NCI-H146 treated with DMSO at 0.1 percent for 48 hours (cell line): ENCODE measurements around the gene CALN1.
"Not testable (repeated sequence)": the region's sequence is repeated elsewhere in the genome, so short reads cannot be mapped to it uniquely, and the experiment has no call there.

ENCODE experiments used
- DNase-seq: peaks from one replicate; lab custom pipeline; 2025; ENCODE audit not compliant: unreplicated experiment; lab: John Stamatoyannopoulos, UW

Gene CALN1

DNA sequence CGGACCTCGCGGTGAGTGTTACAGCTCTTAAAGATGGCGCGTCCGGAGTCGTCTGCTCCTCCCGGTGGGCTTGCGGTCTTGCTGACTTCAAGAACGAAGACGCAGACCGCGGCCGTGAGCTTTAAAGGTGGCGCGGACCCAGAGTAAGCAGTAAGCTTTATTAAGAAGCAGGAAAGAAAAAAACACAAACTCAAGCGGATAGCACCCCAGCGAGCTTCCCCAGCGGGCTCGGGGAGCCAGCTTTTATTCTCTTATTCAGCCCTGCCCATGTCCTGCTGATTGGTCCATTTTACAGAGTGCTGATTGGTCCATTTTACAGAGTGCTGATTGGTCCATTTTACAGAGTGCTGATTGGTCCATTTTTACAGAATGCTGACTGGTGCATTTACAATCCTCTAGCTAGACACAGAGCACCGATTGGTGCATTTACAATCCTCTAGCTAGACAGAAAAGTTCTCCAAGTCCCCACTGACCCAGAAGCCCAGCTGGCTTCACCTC is at the start of gene CALN1:
Gene CALN1 (minus strand): TSS at position 218 of the 498 bp plus-strand sequence.
- not testable (repeated sequence) for DNase-seq

DNA sequence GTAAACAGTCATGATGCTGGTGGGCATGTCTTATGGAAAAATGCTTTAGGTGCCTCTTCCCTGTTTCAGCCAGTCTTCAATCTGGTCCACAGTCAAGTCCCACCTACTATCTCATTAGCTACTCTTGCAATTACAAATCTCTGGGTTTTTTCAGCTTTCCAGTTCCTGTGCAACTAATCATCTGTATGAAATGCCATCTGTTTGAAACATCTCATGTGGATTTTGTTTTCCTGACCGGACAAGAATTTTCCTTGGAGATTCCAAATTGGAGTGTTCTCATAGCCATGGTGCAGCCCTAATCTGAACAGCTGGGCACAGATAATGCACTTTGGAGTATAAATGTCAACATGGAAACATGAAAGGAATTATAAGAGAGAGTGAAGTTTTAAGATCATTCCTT is 41.3 kb upstream of the CALN1 start:
- no peak for DNase-seq

DNA sequence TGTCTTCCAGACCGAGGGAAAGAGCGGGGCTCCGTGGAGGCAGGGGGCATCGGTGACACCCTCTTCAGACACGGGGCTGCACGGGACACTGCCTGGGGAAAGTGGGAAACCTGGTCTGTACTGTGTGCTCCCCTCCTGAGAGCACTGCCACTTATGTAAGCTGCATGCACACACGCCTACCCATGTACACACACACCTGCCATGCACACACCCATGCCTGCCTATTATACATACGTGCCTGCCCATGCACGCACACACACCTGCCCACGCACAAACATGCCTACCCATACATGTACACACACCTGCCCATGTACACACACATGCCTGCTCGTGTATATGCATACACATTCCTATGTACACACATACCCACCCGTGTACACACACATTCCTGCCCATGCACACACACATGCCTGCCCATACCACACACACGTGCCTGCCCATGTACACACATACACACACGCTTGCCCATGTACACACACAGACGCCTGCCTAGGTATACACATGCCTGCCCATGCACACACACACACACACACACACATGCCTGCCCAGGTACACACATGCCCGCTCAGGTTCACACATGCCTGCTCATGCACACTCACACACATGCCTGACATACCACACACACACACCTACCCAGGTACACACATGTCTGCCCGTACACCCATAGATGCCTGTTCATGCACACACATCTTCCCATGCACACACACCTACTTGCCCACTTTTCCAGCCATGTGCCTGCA is 35.5 kb upstream of the CALN1 start:
- no peak for DNase-seq

DNA sequence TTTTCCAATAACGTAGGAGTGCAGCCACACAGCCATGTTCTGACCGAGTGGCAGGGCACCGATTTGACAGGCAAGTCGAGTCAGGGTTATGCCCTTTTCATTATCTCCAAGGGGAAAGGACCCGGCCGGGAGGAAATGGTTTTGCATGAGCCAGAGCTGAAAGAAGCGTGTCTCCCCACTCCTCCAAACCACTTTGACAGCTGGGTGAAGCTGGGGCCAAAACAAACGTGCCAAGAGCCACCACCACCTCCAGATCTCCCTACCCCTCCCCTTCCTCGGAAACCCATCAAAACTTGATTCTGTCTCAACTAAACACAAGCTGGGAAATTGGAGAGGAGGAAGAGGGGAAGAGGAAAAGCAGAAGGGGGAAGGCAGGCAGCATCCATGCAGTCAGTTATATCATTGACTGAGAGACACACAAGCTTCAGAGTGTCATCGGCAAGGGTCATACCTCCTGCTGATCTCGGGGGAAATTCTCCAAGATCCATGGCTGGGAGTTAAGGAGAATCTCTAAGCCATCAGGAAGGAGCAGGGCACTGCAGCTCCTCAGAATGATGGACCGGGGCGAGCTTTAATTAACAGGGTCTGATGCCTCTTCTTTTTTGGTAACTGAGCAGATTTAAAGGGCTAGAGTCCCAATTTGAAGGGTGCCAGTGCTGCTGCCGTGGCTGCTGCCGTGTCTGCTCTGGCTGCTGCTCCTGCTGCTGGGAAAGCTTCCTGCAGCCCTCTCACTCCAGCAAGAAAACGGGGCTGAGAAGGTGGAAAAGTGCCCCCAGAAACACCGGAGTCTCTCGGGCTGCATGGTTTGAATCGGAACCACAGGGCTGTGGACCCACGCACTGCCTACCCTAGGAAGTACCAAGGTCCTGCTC is 34.7 kb upstream of the CALN1 start:
- no peak for DNase-seq

- DNase-seq, result no peak
Measured at GRCh38 chr7:72446131-72446530, 34.0 kb upstream of the CALN1 start.

DNA sequence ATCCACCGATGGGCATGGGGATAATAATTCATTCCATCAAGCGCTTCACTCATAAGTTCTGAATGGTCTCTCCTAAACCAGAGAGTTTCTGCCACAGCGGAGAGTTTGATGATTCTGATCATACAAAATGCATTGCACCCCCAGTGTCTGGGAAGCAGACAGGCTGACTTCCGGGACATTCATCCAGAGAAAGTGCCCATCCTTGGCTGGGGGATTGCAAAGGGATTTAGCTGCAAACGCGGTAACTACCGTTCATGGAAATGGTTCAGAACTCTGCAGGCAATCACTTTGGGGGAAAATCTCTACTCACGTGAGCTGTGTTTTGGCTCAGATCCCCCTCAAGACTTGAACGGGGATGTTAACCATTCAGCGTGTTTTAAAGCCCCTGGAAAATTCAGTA is 33.4 kb upstream of the CALN1 start:
- no peak for DNase-seq

- DNase-seq, result no peak
Measured at GRCh38 chr7:72445075-72445474, 32.9 kb upstream of the CALN1 start.

- DNase-seq, result peak; percentile 94
Measured at GRCh38 chr7:72444026-72444776, 32.1 kb upstream of the CALN1 start.

GRCh38 chr7:72441791-72442190 is 29.7 kb upstream of the CALN1 start:
- DNase-seq, result no peak

DNA sequence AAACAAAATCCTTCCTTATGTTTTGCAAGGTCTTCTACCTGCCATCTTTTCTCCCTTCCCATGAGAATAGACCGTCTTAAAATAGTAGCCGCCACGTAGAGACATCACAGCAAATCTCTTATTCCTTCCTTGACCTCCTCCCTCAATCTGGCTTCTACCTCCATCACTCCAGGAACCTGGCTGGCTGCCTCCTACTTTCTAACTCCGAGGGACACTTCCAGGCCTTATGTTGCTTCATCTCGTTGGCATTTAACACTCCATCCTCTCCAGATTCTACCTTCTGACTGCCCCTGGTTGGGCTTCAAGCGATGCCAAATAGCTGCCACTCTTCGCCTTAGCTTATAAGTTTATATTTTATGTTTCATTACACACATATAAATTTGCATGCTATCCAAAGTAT is 26.4 kb upstream of the CALN1 start:
- no peak for DNase-seq

DNA sequence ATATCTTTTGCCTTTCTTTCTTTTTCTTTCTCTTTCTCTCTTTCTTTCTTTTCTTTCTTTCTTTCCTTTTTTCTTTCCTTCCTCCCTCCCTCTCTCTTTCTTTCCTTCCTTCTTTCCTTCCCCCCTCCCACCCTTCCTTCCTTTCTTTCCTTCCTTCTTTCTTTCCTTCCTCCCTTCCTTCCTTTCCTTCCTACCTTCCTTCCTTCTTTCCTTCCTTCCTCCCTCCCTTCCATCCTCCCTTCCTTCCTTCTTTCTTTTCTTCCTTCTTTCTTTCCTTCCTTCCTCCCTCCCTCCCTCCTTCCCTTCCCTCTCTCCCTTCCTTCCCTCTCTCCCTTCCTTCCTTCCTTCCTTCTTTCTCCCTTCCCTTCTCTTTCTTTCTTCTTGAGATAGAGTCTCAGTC is 25.5 kb upstream of the CALN1 start:
- DNase-seq, result no peak

DNA sequence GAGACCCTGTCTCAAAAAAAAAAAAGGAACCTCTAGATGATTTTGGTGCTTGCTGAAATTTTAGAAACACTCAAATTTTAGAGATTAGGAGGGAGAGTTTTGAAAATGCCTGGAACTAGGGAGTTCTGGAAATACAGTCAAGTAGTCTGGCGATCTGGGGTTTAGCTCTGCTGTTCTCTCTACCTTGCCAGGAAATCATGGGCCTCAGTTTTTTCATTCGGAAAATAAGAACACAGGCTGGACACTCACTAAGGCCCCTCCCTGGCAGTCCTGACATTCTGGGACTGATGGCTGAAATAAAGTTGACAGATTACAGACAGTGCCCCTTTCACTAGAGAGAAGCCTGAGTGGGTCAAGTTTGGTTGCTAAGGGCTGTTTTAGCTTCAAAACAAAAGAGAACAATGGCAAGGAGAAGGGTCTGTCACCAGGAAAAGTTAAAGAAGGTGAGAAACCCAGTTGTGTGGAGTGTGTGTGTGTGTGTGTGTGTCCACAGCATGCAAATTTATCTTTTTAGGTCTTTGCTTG is 25.0 kb upstream of the CALN1 start:
- no peak for DNase-seq

GRCh38 chr7:72435925-72436480 is 23.9 kb upstream of the CALN1 start:
- no peak for DNase-seq

GRCh38 chr7:72435366-72435765 is 23.2 kb upstream of the CALN1 start:
- DNase-seq, result no peak

DNA sequence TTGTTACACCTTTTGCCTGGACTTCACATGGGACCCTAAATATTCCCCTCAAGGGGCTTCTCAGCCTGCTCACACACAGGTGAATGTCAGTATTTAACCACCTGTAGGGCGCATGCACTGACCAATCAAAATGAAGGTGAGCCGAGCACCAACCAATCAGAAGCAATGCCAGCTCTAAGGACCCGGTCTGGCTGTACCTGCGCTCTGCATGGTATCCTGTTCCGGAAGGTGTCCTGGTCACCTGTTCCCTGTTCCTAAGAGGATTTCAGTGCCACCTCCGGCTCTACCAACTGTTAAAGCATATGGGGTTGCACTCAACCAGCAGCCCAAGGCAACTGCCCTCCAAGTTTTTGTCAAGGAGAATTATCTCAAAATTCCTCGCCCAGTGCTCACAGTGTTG is 18.4 kb upstream of the CALN1 start:
- DNase-seq, result no peak

- DNase-seq, result no peak
Measured at GRCh38 chr7:72429316-72429715, 17.2 kb upstream of the CALN1 start.

DNA sequence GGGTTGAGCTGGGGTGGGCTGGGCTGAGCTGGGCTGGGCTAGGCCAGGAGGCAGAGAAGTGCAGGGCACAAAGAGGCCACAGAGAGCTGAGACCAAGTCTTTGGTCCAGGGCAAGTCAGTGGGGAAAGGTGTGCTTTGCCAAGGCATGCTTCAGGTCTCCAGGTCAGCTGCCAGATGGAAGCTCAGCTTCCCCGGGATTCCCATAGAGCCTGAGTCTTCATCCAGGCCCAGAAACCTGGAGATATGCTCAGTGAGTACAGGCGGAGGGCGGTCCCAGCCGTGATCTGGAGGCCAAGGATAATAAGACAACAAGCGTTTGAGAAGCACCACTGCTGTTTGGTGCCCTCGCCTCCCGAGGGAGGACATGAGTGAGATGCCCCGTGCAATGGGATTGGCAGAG is 4.7 kb upstream of the CALN1 start:
- no peak for DNase-seq

DNA sequence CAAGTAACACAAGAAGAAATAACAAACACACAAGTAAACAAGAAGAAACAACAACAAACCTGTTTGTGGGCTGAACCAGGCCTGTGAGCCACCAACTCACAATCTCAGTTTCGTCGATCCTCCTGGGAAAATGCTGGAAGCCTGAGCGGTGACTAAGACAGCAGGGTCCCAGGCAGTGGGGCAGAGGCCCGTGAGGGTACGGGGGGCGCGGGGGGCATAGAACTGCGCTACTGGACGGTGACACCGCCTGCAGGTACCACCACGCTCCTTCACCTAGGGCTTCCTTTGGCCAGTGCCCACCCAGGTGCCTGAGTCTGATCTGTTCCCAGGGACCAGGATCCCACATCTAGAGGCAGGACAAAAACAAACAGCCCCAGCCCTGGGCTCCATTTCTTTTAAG is 3.4 kb upstream of the CALN1 start:
- no peak for DNase-seq

DNA sequence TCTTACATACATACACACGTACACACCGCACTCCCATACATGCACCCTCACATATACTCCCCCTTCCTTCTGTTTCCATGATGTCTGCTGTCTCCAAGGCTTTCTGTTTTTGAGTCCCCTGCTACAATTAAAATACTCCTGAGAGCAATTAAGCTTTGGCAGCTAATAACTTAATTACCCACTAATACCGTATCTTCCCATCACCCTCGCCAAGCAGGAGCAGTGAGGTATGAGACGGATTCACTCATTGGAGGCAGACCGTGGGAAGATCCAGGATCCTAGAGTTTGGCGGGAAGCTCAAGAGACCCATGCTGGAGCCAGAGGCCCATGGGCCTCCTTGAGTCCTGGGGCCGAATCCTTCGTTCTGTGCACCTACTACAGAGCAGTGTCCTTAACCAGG is 1.7 kb upstream of the CALN1 start:
- no peak for DNase-seq

DNA sequence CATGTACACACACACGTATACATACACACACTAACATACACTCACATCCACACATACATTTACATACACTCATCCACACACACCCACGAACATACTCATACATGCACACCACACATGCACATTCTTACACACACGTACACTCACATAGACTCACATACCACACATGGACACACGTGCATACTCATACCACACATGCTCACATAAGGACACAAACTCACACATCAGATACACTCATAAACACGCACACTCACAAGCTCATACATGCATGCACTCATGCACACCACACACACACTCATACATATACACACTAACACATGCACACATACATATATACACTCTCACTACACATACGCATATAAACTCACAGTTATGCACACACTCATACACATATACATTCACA is 1.2 kb upstream of the CALN1 start:
- DNase-seq, result no peak

DNA sequence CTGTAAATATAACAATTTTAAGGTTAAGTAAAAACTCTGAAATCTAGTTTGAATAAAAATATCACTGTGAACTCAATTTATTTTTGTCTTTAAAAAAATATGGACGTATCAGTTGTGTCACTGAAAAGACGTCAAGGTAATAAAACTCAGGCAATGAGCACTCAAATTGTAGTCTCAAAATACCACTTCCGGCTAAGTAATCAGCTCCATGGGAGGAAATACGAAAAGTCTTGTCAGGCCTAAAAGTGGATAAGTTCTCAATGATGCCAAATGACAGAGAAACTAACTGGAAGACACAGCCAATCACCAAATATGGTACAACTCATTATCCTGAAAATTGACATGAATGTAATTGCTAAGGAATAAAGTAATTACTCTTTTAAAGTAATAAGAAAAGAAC is 719 bp downstream of the CALN1 start:
- no peak for DNase-seq
